ENCODE results near the gene BTG4. TPM values are rescaled to one million over a fixed set of nuclear protein-coding genes. Genes with fewer than 3 reads are reported as not detected.

The BTG4 gene
- total and polyA plus RNA-seq, 9 of the 15 experiments (the other 6 are each of a cell fraction or from before 2014, with no cell fraction given) = not detected

DNA sequence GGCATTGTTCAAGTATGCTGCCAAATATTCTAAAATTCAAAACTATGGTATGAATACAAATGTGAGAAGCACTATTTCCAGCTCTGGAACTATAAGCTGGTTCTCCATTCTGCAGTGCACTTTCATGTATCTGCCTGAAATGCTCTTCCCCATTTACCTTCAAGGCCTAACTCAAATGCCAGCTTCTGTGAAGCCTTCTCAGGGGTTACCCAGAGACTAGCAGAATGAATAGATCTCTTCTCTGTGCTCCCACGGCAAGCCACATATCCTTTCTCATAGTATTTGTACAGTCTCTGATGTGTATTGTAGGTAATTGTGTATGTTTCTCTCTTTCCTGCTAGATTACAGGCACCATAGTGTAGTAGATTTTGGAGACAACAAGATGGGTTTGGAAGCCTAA is 6.5 kb upstream of the BTG4 start:
- no peak for ATAC-seq
- Histone ChIP-seq H3K36me3 (ENCODE audit: control insufficient read depth, insufficient read depth, low read length) (no peaks in the 10 kb centered on the region), H3K9me3 (replicated peaks; ENCODE audit: control insufficient read depth, insufficient read depth, low read depth, low read length) (no peaks in the 10 kb centered on the region), H4K20me1 (replicated peaks; ENCODE audit: control insufficient read depth, insufficient read depth, low read length) (no peaks in the 10 kb centered on the region), H3K27me3 (ENCODE audit: control insufficient read depth in 2 of 2, insufficient read depth in 2 of 2, low read length in 2 of 2) (peaks cover 11 to 14% of the 10 kb centered on the region in 2 experiments), H3K4me1 (replicated peaks in 1 of 2; ENCODE audit: control insufficient read depth in 2 of 2, insufficient read depth in 2 of 2, low read length in 2 of 2) (no peaks in the 10 kb centered on the region; a peak in 2 of 5 replicates), H3K4me3 (no peak overlapping the region), H3K9me1 (ENCODE audit: control insufficient read depth, insufficient read depth, low read length) (no peaks in the 10 kb centered on the region), H3K4me2 (ENCODE audit: insufficient read depth, low read length) (no peak overlapping the region), H3K9ac (ENCODE audit: insufficient read depth in 1 of 2, low read depth in 2 of 2, low read length in 2 of 2) (no peak overlapping the region), H2AFZ (ENCODE audit: low read depth, low read length) (no peak overlapping the region), H3K79me2 (ENCODE audit: control insufficient read depth, insufficient read depth, low read length) (no peaks in the 10 kb centered on the region), H3K27ac (ENCODE audit: extremely low read depth, low read depth, low read length) (no peak overlapping the region)
- no TSS peak for BruUV-seq (replicated peaks)
- FAIRE-seq = no peak
- in situ Hi-C loops (cut with MboI) (no loop called here), intact Hi-C loops (cut with micrococcal nuclease) (no loop called here)
- no peak for DNase-seq (ENCODE audit: extremely low read depth in 1 of 4, low spot score in 3 of 4)
- CTCF ChIA-PET (ENCODE audit: low intra/inter-chr PET ratio) = no interaction called here
- POLR2A ChIA-PET = no interaction called here
- 0% methylated on average over 1 of the region's 1 CpG for WGBS (ENCODE audit: insufficient coverage, low coverage, missing lambda C conversion rate)
- TF ChIP-seq ILK (tag; IDR thresholded peaks at IDR 0.05; ENCODE audit: borderline replicate concordance, low read depth) = no peak
- TF ChIP-seq FOXJ2 (tag; IDR thresholded peaks at IDR 0.05) = no peak
- TF ChIP-seq ZBTB33 (CRISPR knock-in tag; IDR thresholded peaks at IDR 0.05) = no peak
- no peak for TF ChIP-seq YY1 (IDR thresholded peaks at IDR 0.05; ENCODE audit: borderline replicate concordance in 1 of 3, control insufficient read depth in 1 of 3, extremely low read depth in 1 of 3, insufficient read depth in 3 of 3, insufficient read length in 1 of 3, insufficient replicate concordance in 2 of 3, low read depth in 1 of 3, low read length in 2 of 3)
- TF ChIP-seq, protein P1, sequence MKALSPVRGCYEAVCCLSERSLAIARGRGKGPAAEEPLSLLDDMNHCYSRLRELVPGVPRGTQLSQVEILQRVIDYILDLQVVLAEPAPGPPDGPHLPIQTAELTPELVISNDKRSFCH (CRISPR knock-in tag; IDR thresholded peaks at IDR 0.05) = no peak
- TF ChIP-seq, protein P1 (tag; IDR thresholded peaks at IDR 0.05) = no peak
- no peak for TF ChIP-seq HMGN3 (IDR thresholded peaks at IDR 0.05; ENCODE audit: borderline replicate concordance, extremely low read depth, insufficient read length, low read depth, low read length)
- no peak for TF ChIP-seq TSC22D4 (tag; IDR thresholded peaks at IDR 0.05)
- TF ChIP-seq LCOR (CRISPR knock-in tag; IDR thresholded peaks at IDR 0.05) = no peak
- TF ChIP-seq HBP1 (CRISPR knock-in tag; IDR thresholded peaks at IDR 0.05) = no peak
- TF ChIP-seq TBL1XR1 (IDR thresholded peaks at IDR 0.05; ENCODE audit: low read length in 2 of 2) = no peak
- TF ChIP-seq ARNT (IDR thresholded peaks at IDR 0.05) = no peak
- TF ChIP-seq CHCHD3 (CRISPR knock-in tag; IDR thresholded peaks at IDR 0.05) = no peak
- no peak for TF ChIP-seq KLF6 (CRISPR knock-in tag; IDR thresholded peaks at IDR 0.05; ENCODE audit: borderline replicate concordance)
- TF ChIP-seq, protein P2, sequence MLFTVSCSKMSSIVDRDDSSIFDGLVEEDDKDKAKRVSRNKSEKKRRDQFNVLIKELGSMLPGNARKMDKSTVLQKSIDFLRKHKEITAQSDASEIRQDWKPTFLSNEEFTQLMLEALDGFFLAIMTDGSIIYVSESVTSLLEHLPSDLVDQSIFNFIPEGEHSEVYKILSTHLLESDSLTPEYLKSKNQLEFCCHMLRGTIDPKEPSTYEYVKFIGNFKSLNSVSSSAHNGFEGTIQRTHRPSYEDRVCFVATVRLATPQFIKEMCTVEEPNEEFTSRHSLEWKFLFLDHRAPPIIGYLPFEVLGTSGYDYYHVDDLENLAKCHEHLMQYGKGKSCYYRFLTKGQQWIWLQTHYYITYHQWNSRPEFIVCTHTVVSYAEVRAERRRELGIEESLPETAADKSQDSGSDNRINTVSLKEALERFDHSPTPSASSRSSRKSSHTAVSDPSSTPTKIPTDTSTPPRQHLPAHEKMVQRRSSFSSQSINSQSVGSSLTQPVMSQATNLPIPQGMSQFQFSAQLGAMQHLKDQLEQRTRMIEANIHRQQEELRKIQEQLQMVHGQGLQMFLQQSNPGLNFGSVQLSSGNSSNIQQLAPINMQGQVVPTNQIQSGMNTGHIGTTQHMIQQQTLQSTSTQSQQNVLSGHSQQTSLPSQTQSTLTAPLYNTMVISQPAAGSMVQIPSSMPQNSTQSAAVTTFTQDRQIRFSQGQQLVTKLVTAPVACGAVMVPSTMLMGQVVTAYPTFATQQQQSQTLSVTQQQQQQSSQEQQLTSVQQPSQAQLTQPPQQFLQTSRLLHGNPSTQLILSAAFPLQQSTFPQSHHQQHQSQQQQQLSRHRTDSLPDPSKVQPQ (CRISPR knock-in tag; IDR thresholded peaks at IDR 0.05; ENCODE audit: borderline replicate concordance) = no peak
- TF ChIP-seq HCFC1 (IDR thresholded peaks at IDR 0.05; ENCODE audit: low read depth, low read length) = no peak
- TF ChIP-seq DNMT1 (IDR thresholded peaks at IDR 0.05) = no peak

Measured in K562 (cell line).